AG20443 (cell line): ENCODE data around the gene CETP.
"Not testable (repeated sequence)": the region's sequence is repeated elsewhere in the genome, so short reads cannot be mapped to it uniquely, and the experiment has no call there.

Experiments
- DNase-seq: peaks from one replicate; pipeline ENCODE4 v3.0.0; 2012; ENCODE audit warnings: low spot score, mixed read lengths

CETP gene

GRCh38 chr16:56960681-56961281 lies 969 bp upstream of the CETP start:
- DNase-seq, result no peak

DNA sequence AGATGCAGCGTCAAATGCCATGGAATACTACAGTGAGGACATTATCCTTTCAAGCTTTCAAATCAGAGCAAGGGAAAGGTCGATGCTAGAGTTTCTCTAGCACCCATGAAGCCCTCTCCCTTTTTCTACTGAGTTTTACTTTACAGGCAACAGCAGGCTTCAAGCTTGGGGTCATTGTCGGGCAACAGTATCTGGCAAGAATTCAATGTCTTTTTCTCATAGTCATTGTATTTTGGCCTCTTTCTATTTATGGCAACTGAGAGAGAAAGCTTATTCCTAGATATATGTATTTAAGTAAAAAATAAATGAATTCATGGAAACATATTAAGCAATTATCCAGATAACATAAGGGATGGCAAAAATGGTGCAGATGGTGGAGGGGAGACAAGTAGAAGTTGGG lies 364 bp upstream of the CETP start:
- no peak for DNase-seq

DNA sequence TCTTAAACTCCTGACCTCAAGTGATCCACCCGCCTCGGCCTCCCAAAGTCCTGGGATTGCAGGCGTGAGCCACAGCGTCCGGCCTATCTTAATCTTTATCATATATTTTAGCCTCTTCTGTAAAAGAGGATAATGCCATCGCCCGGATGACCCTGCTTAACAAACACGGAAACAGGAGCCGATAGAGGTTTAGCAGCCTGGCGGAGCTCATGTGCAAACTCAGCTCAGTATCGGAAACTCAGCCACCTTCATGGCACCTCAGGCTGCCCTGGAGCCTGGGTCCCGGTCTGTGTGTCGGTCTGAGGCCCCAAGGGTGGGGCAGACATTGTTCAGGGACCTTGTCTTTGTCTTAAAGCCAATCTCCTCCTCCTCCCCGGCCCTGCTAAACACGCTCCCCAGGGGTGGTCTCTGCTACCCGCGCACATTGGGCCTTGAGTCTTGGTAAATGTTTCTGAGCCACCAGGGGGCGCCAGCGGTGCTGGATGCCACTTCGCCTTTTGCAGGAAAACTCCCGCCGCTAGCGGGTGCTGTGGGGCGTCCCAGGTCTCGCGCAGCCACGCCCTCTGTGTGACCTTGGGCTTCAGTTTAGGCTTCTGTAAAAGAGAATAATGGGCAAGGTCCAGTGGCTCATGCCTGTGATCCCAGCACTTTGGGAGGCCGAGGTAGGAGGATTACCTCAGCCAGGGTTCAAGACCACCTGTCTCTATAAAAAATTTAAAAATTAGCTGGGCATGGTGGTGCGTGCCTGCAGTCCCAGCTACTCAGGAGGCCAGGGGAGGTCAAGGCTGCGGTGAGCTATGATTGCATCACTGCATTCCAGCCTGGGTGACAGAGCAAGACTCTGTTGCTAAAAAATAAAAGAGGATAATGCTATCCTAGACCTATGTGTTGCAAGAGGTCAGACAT lies 2.7 kb downstream of the CETP start:
- peak; percentile 61 for DNase-seq

GRCh38 chr16:56965149-56966092 lies 3.7 kb downstream of the CETP start:
- DNase-seq, result no peak

DNA sequence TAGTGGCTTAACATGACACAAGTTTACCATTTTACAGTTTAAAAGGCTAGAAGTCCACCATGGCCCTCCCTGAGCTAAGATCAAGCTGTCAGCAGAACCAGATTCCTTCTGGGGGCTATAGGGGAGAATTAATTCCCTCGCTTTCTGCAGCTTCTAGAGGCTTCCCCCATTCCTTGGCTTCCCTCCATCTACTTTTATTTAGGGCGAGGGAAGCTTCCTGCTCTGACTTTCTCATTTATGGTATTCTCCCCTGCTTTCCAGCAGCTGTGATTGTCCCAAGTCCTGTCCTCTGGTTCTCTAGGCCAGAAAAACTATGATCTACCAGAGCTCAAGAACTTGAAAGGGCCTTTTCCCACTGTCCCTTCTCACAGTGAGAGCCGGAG lies 4.3 kb downstream of the CETP start:
- DNase-seq, result no peak

DNA sequence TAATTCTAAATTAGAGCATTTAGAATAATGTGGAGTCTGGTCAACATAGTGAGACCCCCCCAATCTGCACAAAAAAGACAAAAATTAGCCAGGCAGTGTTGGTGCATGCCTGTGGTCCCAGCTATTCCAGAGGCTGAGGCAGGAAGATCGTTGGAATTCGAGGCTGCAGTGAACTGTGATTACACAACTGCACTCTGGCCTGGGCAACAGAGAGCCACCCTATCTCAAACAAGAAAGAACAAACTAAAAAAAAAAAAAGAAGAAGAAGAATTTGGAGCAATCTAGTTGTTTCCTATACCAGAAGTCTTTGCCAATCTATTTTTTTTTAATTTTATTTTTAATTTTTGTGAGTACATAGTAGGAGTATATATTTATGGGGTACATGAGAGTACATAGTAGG lies 6.0 kb downstream of the CETP start:
- DNase-seq, result no peak

GRCh38 chr16:56969769-56970168 lies 8.0 kb downstream of the CETP start:
- DNase-seq, result no peak

- no peak for DNase-seq
These were observed 9.4 kb downstream of the CETP start for GRCh38 chr16:56970934-56971767.

GRCh38 chr16:56971768-56972043 lies 10.0 kb downstream of the CETP start:
- DNase-seq, result no peak

DNA sequence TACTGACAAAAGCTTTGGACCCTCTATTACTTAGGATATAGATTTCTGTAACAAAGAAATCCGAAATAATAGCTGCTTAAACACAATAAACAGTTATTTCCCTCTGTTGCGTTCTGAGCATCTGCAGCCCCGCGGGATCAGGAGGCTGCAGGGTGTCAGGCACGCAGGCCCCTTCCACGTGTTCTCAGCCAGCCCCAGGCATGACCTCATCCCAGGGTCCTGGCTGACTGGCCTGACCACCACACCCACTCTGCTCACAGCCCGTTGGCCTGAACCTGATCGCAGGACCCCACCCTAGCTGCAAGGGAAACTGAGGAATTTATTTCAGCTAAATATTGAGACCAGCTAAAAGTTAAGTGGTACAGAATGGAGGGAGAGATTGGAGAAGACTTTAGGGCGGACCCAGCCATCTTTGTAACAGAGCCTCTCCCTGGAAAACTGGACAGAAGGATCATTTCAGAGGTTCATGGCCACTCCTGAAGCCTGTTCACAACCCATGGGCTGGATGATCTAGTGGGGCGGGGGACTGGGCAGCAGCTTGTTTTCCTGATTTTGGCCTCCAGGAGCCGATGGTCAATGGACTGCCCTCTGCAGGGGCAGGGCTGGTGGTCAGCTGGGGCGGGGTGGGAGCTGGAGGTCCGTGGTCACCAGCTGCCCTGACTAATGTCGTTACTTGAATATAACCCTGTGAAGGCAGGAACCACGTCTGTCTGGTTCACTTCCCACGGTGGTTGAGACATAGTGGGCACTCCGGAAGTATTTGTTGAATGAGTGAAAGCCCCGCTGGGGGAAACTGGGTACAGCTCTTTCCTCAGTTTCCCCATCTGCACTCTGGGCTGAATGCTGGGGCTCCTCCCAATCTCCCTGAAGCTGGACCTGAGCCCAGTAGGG lies 10.9 kb downstream of the CETP start:
- no peak for DNase-seq

GRCh38 chr16:56973294-56973689 lies 11.5 kb downstream of the CETP start:
- DNase-seq, result no peak

- not testable (repeated sequence) for DNase-seq
These were observed 12.1 kb downstream of the CETP start for GRCh38 chr16:56973899-56974298.

DNA sequence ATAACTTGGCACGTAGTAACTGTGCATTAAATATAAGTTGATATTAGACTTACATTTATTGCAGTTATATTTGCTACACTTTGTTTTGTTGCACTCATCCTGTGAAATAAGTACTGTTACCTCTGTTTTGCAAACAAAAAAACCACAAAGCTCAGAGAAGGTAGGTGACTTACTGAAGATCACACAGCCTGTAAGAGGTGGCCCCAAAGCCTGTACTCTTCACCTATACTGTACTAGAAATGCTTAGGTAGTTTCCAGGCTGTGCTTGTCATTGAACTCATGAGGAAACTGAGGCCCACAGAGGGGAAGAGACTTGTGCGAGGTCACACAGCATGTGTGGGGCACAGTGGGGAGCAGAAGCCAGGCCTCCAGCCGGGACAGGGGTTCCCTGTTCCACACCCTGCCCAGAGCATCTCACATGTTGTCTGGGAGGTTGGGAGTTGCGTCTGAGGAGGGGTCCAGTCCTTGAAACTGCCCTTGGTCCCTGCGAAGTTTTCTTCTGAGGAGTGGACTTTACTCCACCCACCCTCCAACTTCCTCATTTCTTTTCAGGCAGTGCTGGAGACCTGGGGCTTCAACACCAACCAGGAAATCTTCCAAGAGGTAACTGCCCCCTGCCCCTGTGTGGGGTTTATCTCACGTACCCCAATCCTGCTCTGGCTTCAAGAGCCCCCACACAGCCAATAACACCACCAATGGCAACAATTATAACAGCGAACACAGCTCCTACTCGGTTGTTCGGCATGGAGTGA lies 13.0 kb downstream of the CETP start:
- no peak for DNase-seq

DNA sequence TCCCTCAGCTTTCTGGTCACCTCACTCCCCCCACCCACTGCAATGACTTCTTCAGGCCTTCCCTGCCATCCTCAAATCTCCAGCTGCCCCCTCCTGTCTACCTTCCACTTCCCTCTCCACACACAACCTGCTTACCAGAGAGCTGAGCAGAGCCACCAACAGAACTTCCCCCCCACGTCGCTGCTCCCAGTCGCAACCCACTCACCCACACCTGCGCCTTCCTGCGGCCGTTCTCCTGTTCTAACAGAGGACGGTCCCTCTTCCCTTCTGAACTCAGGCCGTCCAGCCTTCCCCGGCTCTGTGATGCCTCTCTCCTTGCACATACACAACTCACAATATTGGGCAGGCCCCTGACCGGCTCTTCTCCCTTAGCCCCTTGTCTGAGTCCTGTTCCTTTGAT lies 14.0 kb downstream of the CETP start:
- no peak for DNase-seq

DNA sequence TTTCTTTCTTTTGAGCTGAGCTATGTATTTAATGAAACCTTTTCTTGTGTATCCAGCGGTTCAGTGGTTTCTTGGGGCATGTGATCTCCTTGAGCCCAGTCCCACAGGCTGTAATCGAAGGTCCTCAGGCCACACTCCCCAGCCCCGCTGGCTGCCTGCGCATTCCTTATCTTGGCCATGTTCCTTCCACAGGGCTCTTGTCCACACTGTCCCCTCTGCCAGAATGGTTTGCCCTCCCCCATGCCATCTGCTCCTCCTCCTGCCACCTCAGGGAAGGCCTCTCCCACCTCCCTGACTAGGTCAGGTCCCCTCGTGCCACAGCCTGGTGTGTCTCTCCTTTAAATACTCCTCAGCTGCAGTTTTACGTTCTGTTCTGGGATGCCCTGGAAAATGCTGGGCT lies 15.5 kb downstream of the CETP start:
- no peak for DNase-seq

GRCh38 chr16:56977823-56978430 lies 16.2 kb downstream of the CETP start:
- DNase-seq, result no peak

GRCh38 chr16:56980201-56980535 lies 18.4 kb downstream of the CETP start:
- DNase-seq, result no peak

GRCh38 chr16:56980792-56981724 lies 19.3 kb downstream of the CETP start:
- DNase-seq, result no peak
